C4-2B (cell line): Measurements from ENCODE around the gene ARF1.

Experiments
- CTCF ChIP-seq: fragments of 450-650 bp; conservative IDR thresholded peaks from 2 replicates; pipeline ENCODE4 v1.5.1; 2017; ENCODE audit warnings: mild to moderate bottlenecking
- ZFX ChIP-seq: fragments of 450-650 bp; IDR thresholded peaks from 2 replicates; pipeline ENCODE4 v1.6.1; 2017

GRCh38 chr1:228084797-228085196 is 2.3 kb downstream of the ARF1 start:
- no peak for TF ChIP-seq CTCF
- TF ChIP-seq ZFX, result no peak
